IPS DF 19.7 (cell line): ENCODE data around the gene HSPB3.
A peak's percentile ranks its signal among the peaks of the same experiment; 100 is the strongest.
"Not testable (repeated sequence)": the region's sequence is repeated elsewhere in the genome, so short reads cannot be mapped to it uniquely, and the experiment has no call there.

Experiments used
- DNase-seq: peaks from one replicate; pipeline ENCODE4 v3.0.0-alpha.2; 2013; ENCODE audit warnings: low read depth, low spot score

Gene HSPB3, protein sequence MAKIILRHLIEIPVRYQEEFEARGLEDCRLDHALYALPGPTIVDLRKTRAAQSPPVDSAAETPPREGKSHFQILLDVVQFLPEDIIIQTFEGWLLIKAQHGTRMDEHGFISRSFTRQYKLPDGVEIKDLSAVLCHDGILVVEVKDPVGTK

DNA sequence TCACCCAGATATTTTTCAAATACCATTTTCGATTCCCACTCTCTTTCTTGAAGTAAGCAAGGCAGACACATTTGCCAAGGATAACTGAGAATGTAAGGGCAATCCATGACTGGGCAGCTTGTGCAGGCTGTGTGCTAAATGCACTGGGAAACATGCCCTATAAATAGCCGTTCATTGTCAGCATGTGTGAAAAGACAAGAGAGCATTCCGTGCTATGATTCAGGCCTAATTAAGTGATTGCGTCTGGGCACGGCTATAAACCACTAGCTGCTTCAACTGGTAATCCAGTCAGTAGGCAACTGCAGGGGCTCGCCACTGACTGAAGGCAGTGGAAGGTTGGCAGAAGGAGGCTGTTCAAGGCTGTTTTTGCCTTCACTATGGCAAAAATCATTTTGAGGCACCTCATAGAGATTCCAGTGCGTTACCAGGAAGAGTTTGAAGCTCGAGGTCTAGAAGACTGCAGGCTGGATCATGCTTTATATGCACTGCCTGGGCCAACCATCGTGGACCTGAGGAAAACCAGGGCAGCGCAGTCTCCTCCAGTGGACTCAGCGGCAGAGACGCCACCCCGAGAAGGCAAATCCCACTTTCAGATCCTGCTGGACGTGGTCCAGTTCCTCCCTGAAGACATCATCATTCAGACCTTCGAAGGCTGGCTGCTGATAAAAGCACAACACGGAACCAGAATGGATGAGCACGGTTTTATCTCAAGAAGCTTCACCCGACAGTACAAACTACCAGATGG, at the start of gene HSPB3:
HSPB3 (plus strand) TSS at position 287 of the 745 bp plus-strand sequence; CDS start at position 378, 91 bp downstream.
- DNase-seq, result no peak

DNA sequence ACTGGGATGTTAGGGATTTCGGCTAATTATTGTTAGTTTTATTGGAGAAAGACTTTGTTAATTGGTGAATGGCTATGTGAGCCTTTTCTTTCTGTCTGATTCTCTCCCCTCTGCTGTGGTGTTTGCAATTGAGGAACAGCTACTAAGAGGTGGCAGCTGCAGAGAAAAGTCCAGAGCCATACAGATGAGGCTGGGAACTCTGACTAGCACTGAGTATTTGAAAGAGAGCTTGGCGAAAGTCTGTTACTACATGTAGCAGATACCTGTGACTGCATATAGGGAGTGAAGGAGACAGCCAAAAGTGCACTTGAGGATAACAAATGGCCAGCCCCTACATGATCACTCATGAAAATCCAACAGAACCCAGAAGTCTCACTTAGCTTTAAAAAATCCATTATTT, 44.3 kb upstream of the HSPB3 start:
- no peak for DNase-seq

DNA sequence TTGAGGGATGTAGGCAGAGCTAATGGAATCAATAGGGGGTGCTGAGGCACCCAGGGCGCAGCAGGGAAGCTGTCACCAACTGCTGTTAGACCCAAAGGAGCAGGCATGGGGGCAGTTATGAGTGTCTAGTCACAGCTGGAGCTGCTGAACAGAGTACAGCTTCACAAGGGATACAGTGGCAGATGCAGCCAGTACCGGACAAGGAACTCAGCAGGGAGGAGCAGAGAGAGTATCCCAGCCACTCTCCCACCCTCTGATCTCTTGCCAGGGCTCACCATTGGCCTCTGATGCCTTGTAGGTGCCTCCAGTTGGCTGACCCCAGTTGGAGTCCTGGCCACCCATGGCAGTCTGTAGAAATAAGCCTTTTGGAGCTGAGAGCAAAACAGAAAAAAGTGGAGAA, 42.6 kb upstream of the HSPB3 start:
- DNase-seq, result no peak

DNA sequence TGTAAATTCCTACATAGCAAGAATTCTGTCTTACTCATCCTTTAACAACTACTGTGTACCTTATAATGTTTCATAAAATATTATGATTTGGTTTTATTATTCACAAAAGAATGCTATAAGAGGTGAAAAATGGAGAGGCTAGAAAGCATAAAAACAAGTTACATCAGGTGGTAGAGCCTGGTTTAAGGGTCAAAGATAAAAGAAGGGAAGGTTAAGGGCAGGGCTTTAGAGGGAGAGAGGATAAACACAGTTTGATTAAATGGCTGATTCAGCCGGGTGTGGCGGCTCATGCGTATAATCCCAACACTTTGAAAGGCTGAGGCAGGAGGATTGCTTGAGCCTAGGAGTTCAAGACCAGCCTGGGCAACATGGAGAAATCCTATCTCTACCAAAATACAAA, 40.4 kb upstream of the HSPB3 start:
- DNase-seq, result no peak

DNA sequence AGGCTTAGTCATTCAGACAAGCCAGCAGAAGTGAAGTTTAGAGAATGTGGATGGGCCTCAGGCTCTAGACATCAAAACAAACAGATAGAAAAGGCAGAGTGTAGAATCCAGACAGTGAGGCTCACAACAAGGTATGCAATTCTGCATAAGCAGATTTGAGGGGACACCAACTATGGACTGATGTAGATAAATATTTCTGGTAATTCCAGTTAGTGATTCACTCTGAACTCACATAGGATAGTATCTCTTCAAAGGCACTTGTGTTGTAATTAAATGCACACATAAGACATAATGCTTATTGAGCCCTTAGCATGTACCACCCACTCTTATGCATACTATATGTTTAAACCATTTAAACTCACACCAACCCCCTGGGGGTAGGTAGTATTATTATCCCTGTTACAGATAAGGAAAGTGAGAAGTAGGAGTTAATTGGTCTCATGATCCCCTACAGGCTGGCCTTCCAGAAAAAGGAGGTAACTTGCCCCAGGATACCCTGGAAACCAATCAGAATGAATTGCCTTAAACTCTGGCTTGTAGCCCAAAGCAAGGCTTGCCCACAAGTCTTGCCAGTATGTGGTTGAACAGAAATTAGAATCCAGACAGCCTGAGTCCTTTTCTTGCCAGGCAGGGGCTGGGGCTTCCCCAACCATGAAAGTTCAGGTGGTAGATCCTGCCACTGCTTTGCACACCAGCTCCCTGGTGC, 39.5 kb upstream of the HSPB3 start:
- no peak for DNase-seq

DNA sequence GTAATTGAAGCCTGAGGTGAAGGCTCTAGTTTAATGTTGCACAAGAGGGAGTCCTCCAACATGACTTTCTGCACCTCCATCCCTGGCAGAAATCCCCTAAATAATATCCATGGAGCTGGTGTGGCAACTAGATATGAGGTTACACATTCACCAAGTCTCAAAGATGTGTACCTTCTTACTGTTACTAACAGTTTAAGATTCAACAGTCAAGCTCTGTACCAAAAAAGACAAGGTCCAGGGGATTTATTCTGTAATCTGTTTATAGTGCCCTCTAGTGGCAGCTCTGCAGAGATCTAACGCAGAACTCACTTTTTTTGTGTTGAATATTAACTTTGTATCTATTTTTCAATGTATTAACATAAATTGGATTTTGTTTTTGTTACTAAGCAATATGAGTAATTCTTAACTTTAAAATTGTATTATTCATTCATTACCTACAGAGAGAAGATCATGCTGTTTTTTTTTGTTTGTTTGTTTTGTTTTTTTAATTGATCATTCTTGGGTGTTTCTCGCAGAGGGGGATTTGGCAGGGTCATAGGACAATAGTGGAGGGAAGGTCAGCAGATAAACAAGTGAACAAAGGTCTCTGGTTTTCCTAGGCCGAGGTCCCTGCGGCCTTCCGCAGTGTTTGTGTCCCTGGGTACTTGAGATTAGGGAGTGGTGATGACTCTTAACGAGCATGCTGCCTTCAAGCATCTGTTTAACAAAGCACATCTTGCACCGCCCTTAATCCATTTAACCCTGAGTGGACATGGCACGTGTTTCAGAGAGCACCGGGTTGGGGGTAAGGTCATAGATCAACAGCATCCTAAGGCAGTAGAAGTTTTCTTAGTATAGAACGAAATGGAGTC, 35.7 kb upstream of the HSPB3 start:
- DNase-seq, result not testable (repeated sequence)

DNA sequence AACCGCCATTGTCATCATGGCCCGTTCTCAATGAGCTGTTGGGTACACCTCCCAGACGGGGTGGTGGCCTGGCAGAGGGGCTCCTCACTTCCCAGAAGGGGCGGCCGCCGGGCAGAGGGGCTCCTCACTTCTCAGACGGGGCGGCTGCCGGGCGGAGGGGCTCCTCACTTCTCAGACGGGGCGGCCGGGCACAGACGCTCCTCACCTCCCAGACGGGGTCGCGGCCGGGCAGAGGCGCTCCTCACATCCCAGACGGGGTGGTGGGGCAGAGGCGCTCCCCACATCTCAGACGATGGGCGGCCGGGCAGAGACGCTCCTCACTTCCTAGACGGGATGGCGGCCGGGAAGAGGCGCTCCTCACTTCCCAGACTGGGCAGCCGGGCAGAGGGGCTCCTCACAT, 35.0 kb upstream of the HSPB3 start:
- DNase-seq, result not testable (repeated sequence)

DNA sequence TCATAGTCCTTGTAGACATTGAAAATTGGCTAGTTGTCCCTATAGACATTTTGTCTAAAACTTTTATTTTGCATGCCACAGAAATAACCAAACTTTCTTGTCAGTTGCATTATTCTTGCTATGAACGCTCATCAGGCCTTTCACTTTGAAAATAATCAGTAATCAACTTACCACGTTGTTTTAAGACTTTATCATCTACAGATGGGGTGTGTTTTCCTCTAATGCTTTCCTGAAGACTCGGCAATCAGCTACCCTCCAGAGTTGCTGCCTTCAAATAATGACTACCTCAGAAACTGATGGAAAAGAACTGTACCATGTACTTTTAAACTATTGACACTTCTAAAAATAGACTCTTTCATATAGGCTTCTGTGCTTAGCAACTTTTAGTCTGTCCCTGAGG, 33.5 kb upstream of the HSPB3 start:
- no peak for DNase-seq

DNA sequence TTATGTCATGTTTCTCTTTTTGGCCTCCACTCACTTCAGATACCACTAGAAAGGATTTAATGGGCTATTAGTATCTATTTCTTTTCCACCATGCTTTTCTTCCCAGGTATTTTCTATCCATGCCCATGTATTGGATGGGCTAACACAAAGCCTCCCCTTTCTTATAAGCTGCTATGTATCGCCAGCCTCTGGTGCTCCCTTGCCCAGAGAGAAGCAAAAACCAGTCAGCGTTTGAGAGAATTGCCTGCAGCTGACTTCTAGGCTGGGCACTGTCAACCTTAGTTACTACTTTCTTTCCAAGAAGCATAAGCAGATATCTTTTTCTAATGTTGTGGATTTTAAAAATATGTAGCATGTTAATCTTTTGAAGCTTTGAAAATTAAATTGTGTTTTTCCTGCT, 30.2 kb upstream of the HSPB3 start:
- DNase-seq, result no peak

DNA sequence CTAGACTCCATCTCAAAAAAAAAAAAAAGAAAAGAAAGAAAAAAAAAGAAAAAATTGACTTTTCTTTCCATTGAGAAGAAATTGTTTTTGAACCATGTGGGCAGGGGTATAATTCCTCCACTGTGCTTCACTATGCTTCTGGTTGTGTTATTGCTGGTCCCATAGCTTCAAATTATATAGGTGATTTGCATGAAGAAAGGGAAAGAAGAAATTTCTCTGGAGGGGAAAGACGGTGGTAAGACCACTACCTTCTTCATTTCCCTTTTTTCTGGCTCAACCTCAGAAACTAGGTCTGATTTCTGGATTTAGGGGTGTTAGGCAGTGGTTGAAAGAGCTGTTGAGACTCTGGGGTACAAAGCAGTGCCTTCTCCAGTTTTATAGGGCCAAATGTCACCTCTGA, 29.3 kb upstream of the HSPB3 start:
- DNase-seq, result no peak

DNA sequence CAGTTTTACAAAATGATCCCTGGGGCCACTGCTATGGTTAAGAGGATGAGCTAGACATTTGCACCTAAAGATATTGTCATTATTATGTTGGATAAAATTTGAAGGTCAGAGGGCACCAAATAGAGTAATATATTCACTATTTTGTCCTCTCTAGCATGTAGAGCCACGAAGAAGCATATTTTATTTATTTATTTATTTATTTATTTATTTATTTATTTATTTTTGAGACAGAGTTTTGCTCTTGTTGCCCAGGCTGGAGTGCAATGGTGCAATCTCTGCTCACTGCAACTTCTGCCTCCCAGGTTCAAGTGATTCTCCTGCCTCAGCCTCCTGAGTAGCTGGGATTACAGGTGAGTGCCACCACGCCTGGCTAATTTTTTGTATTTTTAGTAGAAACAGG, 20.8 kb upstream of the HSPB3 start:
- not testable (repeated sequence) for DNase-seq

DNA sequence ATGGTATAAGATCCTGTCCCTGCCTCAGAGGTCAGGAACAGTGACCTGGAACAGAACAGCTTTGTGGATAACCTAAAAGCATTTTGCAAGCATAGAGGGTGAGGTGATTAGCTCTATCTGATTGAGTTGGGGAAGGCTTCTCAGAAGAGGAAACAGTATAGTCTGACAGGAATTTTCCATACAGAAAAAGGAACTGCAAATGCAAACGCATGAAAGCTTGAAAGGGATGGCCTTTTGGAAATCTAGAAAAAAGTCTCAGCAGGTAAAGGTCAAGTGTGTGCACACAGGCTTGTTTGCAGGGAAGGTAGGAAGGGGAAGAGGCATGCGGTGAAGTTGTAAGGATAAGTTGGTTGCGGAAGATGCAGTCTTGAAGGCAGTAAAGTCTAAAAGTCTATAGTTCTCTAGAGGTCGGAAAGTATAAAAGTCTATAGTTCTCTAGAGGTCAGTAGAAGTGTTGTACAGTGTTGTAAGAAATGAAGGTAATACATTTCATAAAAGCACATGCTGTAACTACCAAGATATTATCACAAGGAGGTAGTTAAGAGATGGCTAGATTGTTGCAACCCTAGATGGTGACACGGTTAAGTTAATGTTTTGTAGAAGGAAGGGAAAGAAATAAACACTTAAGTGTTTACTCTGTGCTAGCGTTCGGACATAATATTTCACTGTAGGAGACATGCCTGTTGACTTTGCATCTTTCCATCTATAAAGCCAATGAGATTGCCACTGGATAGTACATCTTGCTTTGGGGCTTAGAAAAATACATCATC, 16.7 kb upstream of the HSPB3 start:
- DNase-seq, result no peak

DNA sequence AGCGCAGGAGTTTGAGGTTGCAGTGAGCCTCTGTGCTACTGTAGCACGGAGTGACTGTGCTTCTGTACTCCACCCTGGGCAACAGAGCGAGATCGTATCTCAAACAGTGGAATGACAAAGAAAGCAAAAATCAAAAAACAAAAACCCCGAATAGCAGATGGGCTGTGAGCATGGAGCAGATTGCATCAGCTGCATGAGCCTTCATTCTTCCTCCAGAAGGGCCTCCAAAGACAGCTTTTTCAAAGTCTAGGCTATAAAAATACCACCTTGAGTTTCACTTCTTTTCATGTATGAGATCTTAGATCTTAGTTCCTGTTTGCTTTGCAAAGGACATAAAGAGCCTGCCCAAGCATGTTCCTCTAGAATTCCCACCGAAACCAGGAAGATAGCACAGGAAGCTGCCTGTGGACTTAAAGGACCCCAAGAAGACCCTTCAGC, 15.0 kb upstream of the HSPB3 start:
- DNase-seq, result no peak

DNA sequence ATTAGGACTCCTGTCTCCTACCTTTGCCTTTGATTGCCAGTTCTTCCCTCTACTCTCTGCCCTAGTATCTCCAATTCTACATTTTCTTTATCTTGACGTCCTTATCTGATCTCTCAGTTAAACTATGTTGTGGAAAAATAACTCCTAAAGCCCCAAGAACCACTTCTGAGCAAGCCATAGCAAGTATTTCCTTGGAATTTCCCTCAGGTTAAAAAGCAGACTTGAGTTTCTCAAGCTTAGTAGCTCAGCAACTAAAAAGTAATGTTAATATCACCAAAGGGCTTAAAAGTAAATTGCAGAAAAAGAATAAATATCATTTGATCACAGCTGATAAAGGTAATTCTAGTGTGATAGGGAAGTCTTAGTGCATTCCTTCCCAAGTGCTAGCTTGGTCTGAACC, 13.2 kb upstream of the HSPB3 start:
- no peak for DNase-seq

DNA sequence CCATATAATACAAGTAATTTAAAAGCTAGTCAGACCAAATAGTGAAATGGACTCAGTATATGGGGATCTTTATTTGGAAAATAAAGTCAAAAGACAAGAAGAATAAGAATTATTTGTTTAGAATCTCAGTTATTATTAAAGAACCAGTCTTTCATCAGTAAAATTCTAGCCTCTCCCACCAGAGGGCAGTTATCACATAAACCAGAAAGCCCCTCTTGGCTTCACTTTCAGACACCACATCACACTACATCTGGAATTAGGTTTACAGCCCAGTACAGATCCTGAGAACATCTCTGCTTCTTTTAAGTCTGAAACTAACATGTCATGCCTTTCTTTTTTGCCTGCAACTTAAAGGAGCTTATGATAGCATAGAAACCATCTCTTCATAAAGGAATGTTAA, 12.2 kb upstream of the HSPB3 start:
- DNase-seq, result no peak

DNA sequence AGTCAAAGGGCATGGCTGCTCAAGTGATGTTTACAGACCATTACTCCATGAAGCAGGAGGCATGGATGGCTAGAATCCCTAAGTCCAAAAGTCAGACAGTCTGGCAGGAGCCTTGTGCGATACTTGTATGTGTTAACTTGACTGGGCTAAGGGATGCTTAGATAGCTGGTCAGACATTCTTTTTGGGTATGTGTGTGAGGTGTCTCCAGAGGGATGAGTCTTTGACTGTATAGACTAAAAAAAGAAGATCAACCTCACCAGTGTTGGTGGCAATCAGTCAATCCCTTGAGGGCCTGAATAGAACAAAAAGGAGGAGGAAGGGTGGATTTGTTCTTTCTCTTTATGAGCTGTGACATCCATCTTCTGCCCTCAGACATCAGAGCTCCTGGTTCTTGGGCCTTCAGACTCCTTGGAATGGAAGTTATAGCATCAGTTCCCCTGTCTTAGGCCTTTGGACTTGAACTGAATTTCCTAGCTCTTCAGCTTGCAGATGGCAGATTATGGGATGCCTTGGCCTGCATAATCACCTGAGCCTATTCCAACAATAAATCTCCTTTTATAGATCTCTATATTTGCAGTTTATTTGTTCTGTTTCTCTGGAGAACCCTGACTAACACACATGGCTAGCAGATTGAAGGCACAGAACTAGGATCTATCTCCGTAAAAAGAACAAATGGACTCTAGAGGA, 9.7 kb upstream of the HSPB3 start:
- no peak for DNase-seq

DNA sequence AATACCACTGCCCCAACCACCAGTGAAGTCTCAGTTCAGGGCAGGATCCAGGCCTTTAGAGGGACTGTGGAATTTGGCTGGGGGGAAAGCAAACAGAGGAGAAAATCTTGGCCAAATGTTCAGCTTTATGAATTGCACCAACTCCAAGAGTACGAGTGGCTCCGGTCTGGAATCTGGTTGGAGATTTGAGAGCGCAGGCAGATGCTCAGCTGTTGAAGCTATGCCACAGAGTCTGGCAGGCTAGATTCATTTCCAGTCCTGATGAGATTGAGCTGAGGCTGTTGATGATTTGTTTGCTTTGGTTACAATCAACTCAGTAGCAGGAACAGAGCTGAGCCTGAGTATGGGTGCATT, 9.1 kb upstream of the HSPB3 start:
- DNase-seq, result no peak

DNA sequence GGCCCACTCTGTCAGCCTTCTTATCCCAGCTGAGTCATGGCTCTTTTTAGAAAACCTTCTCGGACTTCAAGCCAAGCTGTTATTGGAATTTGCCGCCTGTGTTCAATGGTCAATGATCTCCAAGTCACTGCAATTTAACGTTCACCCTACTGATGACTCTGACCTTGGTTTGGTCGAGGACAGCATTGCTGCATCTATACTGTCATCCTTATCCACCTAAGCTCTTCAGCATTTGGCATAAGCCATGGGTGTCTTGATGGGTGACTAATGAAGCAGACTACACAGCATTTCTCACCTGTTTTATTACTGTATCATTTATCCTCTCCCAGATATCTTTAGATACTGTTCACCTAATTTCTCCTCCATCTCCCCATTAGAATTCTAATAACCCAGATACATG, 5.6 kb upstream of the HSPB3 start:
- DNase-seq, result no peak

DNA sequence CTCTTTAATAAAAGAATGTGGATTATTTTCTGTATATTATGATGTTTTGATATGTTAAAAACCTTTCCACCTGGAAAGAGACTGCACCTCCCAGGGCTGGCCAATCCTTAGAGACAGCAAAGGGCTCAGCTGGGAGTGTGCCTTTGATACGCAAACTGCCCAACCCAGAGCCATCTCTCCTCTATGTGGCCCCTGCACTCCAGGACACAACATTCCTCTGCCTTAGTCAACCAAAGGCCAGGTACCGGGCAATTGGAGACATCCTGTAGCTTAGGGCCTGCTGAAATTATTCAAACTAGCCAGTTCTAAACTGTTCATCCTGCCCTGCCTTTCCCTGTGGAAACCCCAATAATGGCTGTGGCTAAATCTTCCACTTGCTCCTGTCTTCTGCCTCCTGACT, 5.0 kb upstream of the HSPB3 start:
- peak; percentile 35 for DNase-seq

DNA sequence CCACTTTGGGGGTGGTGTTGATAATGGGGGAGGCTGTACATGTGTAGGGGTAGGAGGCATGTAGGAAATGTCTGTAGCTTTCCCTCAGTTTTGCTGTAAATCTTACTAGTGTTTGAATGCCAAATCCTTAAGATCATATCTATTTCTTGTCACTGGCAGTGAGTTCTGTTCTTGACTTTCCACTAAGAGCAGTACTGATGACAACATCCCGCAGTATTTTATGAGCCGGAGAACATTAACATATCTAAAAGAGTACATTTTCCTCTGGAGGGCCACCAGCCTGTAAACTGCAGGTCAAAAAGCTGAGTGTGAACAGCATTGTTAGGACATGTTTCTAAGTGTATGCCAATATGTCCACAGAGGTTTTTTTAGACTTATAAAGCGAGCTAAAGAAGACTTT, 2.5 kb upstream of the HSPB3 start:
- no peak for DNase-seq

DNA sequence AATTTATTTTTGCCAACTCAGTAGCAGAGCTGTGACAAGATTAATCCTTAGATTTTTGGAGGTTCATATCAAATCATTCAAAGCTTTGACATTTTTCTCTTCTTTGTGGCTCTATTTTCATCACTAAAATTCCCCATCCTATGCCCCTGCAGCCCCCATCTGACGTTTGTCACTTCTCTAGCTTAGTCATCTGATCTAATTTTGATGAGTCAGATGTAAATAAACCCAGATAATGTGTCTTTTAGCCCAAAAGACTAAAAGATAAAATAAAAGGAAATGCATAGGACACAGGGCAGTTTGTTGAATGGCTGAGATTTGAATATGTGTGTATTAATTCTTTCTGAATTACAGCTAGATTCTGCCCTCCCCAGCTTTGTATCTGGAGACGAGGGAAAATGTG, 897 bp upstream of the HSPB3 start:
- no peak for DNase-seq
